Karpas-422 (cell line): ENCODE results near the gene HMOX2. TPM values are rescaled to one million over a fixed set of nuclear protein-coding genes. Genes with fewer than 3 reads are reported as not detected.

Experiments used
- DNase-seq: peaks from one replicate; pipeline ENCODE4 v3.0.0-alpha.2; 2015
- H2AFZ ChIP-seq: fragments of 200-600 bp; sonication (generic); 2 replicates; pipeline ENCODE4 v1.6.1; 2014; ENCODE audit warnings: antibody characterized with exemption, low read length, mixed read lengths
- H3K27ac ChIP-seq: fragments of 200-600 bp; sonication (generic); 2 replicates; pipeline ENCODE4 v1.5.1; 2014; ENCODE audit warnings: mild to moderate bottlenecking, low read length, moderate library complexity
- H3K27me3 ChIP-seq: fragments of 200-600 bp; sonication (generic); 2 replicates; pipeline ENCODE4 v1.6.1; 2014; ENCODE audit warnings: low read length, mixed read lengths
- H3K36me3 ChIP-seq: fragments of 200-600 bp; sonication (generic); 2 replicates; pipeline ENCODE4 v1.6.1; 2014; ENCODE audit warnings: low read length, mixed read lengths; ENCODE audit not compliant: insufficient read depth
- H3K4me1 ChIP-seq: fragments of 200-600 bp; sonication (generic); 2 replicates; pipeline ENCODE4 v1.6.1; 2014; ENCODE audit warnings: mild to moderate bottlenecking, low read length, mixed read lengths
- H3K4me2 ChIP-seq: fragments of 200-600 bp; sonication (generic); 2 replicates; pipeline ENCODE4 v1.6.1; 2014; ENCODE audit warnings: low read length, low read depth, mild to moderate bottlenecking; ENCODE audit not compliant: poor library complexity, severe bottlenecking
- H3K4me3 ChIP-seq: fragments of 200-600 bp; sonication (generic); 2 replicates; pipeline ENCODE4 v1.5.1; 2014; ENCODE audit warnings: mild to moderate bottlenecking, antibody characterized with exemption, low read length, mixed read lengths
- H3K79me2 ChIP-seq: fragments of 200-600 bp; sonication (generic); 2 replicates; pipeline ENCODE4 v1.6.1; 2014; ENCODE audit warnings: mild to moderate bottlenecking, low read length, mixed read lengths
- H3K9ac ChIP-seq: fragments of 200-600 bp; sonication (generic); 2 replicates; pipeline ENCODE4 v1.6.0; 2014; ENCODE audit warnings: low read length
- H3K9me2 ChIP-seq: fragments of 200-600 bp; sonication (generic), shearing (Covaris generic); replicated peaks from 2 replicates; pipeline ENCODE4 v1.6.0; 2014; ENCODE audit warnings: mild to moderate bottlenecking, low read length, moderate library complexity; ENCODE audit not compliant: insufficient read depth
- H3K9me3 ChIP-seq: fragments of 300-700, 200-600 bp; sonication (generic); 2 replicates; pipeline ENCODE4 v1.6.1; 2014; ENCODE audit warnings: low read length, mixed read lengths
- H4K20me1 ChIP-seq: fragments of 200-600 bp; sonication (generic); 2 replicates; pipeline ENCODE4 v1.6.1; 2014; ENCODE audit warnings: mild to moderate bottlenecking, antibody characterized with exemption, low read length, low read depth; ENCODE audit not compliant: insufficient read depth
- total RNA-seq: library from RNA; depleted of rRNA; stranded (reverse); fragments of >200 nt; shearing (Covaris generic); gene quantifications from 2 replicates; pipeline ENCODE4 v1.2.3, GENCODE V29; 2014; ENCODE audit warnings: low replicate concordance

Gene HMOX2
- total RNA-seq, 1 experiment from 2014 or later = 50.1 TPM

DNA sequence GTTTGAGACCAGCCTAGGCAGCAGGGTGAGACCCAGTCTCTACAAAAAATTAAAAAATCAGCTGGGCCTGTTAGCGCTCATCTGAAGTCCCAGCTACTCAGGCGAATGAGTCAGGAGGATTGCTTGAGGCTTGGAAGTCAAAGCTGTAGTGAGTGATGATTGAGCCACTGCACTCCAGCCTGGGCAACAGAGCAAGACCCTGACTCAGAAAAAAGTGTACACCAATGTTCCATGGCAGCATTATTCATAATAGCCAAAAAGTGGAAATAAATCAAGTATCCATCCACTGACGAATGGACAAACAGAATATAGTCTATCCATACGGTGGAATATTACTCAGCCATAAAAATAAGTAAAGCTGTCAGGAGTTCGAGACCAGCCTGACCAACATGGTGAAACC, 4.3 kb upstream of the HMOX2 start:
- peaks cover under 1% of the 10 kb centered on the region; the same call in 1 of the 2 replicates for H3K36me3 ChIP-seq
- H3K4me2 ChIP-seq = no peak overlapping the region
- H3K27me3 ChIP-seq = no peaks in the 10 kb centered on the region
- DNase-seq = no peak
- H3K9ac ChIP-seq = no peak overlapping the region
- H3K27ac ChIP-seq = no peak overlapping the region
- peaks cover 29% of the 10 kb centered on the region for H3K4me1 ChIP-seq
- H3K9me3 ChIP-seq = no peaks in the 10 kb centered on the region
- H4K20me1 ChIP-seq = no peaks in the 10 kb centered on the region; the same call in 1 of the 2 replicates
- H3K9me2 ChIP-seq = no peaks in the 10 kb centered on the region
- no peak overlapping the region for H2AFZ ChIP-seq
- H3K4me3 ChIP-seq = no peak overlapping the region
- H3K79me2 ChIP-seq = peaks cover 26% of the 10 kb centered on the region

- Histone ChIP-seq H3K79me2 (peaks cover 36% of the 10 kb centered on the region), H2AFZ (no peak overlapping the region), H3K27me3 (no peaks in the 10 kb centered on the region), H3K4me1 (peaks cover 35% of the 10 kb centered on the region), H3K9me2 (no peaks in the 10 kb centered on the region), H3K4me3 (peak overlapping the region; percentile 100), H4K20me1 (no peaks in the 10 kb centered on the region; the same call in 1 of the 2 replicates), H3K4me2 (peak overlapping the region; percentile 100), H3K36me3 (no peaks in the 10 kb centered on the region), H3K9me3 (no peaks in the 10 kb centered on the region), H3K27ac (peak overlapping the region; percentile 89), H3K9ac (peak overlapping the region; percentile 86; the same call in 1 of the 2 replicates)
- no peak for DNase-seq
Measured at GRCh38 chr16:4472880-4473279, 3.3 kb upstream of the HMOX2 start.

GRCh38 chr16:4474192-4474961, 1.8 kb upstream of the HMOX2 start, which contains the start of gene NMRAL1:
TSS of gene NMRAL1 (minus strand) at chr16:4474625. CDS start at chr16:4474132, 493 bp downstream.
- Histone ChIP-seq H3K9ac (peak within 1 kb of the TSS; percentile 86), H3K9me3 (no peaks in the 10 kb centered on the region), H3K36me3 (no peaks in the 10 kb centered on the region), H3K4me1 (peaks cover 39% of the 10 kb centered on the region), H3K9me2 (no peaks in the 10 kb centered on the region), H4K20me1 (no peaks in the 10 kb centered on the region; the same call in 1 of the 2 replicates), H2AFZ (peak within 1 kb of the TSS; percentile 70; the same call in 1 of the 2 replicates), H3K27me3 (no peaks in the 10 kb centered on the region), H3K4me2 (peak within 1 kb of the TSS; percentile 100), H3K4me3 (peak within 1 kb of the TSS; percentile 100), H3K79me2 (peaks cover 51% of the 10 kb centered on the region), H3K27ac (peak within 1 kb of the TSS; percentile 89)
- peak; percentile 99 for DNase-seq

- Histone ChIP-seq H4K20me1 (no peaks in the 10 kb centered on the region; the same call in 1 of the 2 replicates), H3K9ac (peak overlapping the region; percentile 86), H3K4me1 (peaks cover 34% of the 10 kb centered on the region), H3K4me3 (peak overlapping the region; percentile 100), H3K79me2 (peaks cover 75% of the 10 kb centered on the region), H3K4me2 (peak overlapping the region; percentile 100), H3K27me3 (no peaks in the 10 kb centered on the region), H3K36me3 (no peaks in the 10 kb centered on the region), H3K9me3 (no peaks in the 10 kb centered on the region), H2AFZ (no peak overlapping the region), H3K9me2 (no peaks in the 10 kb centered on the region), H3K27ac (no peak overlapping the region)
- no peak for DNase-seq
Measured at GRCh38 chr16:4477966-4478365, 1.8 kb downstream of the HMOX2 start.

DNA sequence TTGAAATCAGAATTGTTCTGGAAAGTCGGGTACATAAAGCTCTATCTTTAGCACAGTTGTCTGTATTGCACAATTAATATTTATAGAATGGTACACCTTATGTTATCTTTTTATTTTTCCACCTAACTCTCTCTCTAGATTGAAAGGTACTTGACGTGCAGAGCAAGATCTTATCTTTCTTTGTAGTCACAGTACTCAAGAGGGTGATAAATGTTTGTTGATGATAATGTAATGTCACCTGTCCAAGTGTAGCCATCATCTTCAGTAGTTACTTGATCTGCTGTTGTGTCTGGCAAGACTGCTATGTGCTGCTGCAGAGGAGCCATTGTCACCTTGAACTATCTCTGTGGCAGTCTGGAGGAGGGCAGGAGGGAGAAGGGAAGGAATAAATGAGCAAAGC, 5.3 kb downstream of the HMOX2 start:
- Histone ChIP-seq H3K4me2 (no peak overlapping the region), H3K27me3 (no peaks in the 10 kb centered on the region), H3K9ac (no peak overlapping the region), H3K4me3 (no peak overlapping the region), H3K27ac (no peak overlapping the region), H3K9me2 (no peaks in the 10 kb centered on the region), H3K4me1 (peaks cover 10% of the 10 kb centered on the region), H3K9me3 (no peaks in the 10 kb centered on the region), H3K79me2 (peaks cover 72% of the 10 kb centered on the region), H4K20me1 (no peaks in the 10 kb centered on the region), H3K36me3 (peaks cover 4% of the 10 kb centered on the region; the same call in 1 of the 2 replicates), H2AFZ (no peak overlapping the region)
- DNase-seq = no peak

- Histone ChIP-seq H3K4me3 (no peak overlapping the region), H3K36me3 (peaks cover 4% of the 10 kb centered on the region; the same call in 1 of the 2 replicates), H2AFZ (no peak overlapping the region), H3K9me3 (no peaks in the 10 kb centered on the region), H3K4me1 (peaks cover 10% of the 10 kb centered on the region), H3K79me2 (peaks cover 72% of the 10 kb centered on the region), H3K9ac (no peak overlapping the region), H3K27ac (no peak overlapping the region), H4K20me1 (no peaks in the 10 kb centered on the region), H3K27me3 (no peaks in the 10 kb centered on the region), H3K9me2 (no peaks in the 10 kb centered on the region), H3K4me2 (no peak overlapping the region)
- DNase-seq = no peak
Measured at GRCh38 chr16:4481963-4482362, 5.8 kb downstream of the HMOX2 start.

- H3K27me3 ChIP-seq = no peaks in the 10 kb centered on the region
- H3K9me2 ChIP-seq = no peaks in the 10 kb centered on the region
- no peaks in the 10 kb centered on the region for H4K20me1 ChIP-seq
- H3K27ac ChIP-seq = no peak overlapping the region
- no peak overlapping the region for H3K4me2 ChIP-seq
- H3K36me3 ChIP-seq = peaks cover 4% of the 10 kb centered on the region; the same call in 1 of the 2 replicates
- H3K9me3 ChIP-seq = no peaks in the 10 kb centered on the region
- H3K4me1 ChIP-seq = no peaks in the 10 kb centered on the region
- H3K4me3 ChIP-seq = no peak overlapping the region
- no peak for DNase-seq
- H3K79me2 ChIP-seq = peaks cover 70% of the 10 kb centered on the region
- H2AFZ ChIP-seq = no peak overlapping the region
- H3K9ac ChIP-seq = no peak overlapping the region
Measured at GRCh38 chr16:4486126-4486893, 10.1 kb downstream of the HMOX2 start.

DNA sequence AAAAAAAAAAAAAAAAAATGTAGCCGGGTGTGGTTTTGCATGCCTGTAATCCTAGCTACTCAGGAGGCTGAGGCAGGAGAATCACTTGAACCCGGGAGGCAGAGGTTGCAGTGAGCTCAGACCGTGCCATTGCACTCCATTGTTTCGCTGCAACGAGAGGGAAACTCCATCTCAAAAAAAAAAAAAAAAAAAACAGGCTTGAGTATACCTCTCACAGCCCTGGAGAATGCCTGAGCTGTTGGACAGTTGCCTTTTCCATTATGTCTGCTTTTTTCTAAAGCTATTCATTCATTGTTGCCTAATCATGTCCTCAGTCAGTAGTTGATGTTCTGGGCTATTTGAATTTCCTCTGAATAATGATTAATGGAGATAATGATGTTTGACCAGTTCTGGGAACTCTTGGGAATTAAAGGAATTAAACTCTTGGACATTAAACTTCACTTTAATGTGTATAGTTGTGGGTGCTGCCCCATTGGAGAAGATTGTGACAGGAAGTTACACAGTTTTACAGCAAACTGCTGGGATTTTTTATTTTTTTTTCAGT, 11.8 kb downstream of the HMOX2 start:
- no peak for DNase-seq
- Histone ChIP-seq H3K9me3 (no peaks in the 10 kb centered on the region), H3K4me1 (no peaks in the 10 kb centered on the region), H4K20me1 (no peaks in the 10 kb centered on the region), H2AFZ (no peak overlapping the region), H3K27ac (no peak overlapping the region), H3K36me3 (peaks cover 4% of the 10 kb centered on the region; the same call in 1 of the 2 replicates), H3K9me2 (no peaks in the 10 kb centered on the region), H3K79me2 (peaks cover 70% of the 10 kb centered on the region), H3K27me3 (no peaks in the 10 kb centered on the region), H3K4me3 (no peak overlapping the region), H3K4me2 (no peak overlapping the region), H3K9ac (no peak overlapping the region)
